ENCODE results near the gene GABBR2. TPM values are rescaled to one million over a fixed set of nuclear protein-coding genes. Genes with fewer than 3 reads are reported as not detected.

GABBR2 gene
- total and polyA plus RNA-seq, 12 donors, result 0.17 to 9.0 (median 3.7) TPM

- TF ChIP-seq CTCF (IDR thresholded peaks at IDR 0.05), result no peak
- TF ChIP-seq POLR2A (IDR thresholded peaks at IDR 0.05), result no peak
- H3K9me3 ChIP-seq (replicated peaks in 1 of 3), result no peaks in the 10 kb centered on the region
- intact Hi-C loops (cut with DNase I), result loop anchor here (5.0 kb wide), 3 partner anchors 453 to 473 kb away; no protein-coding TSS in a partner anchor
- no peaks in the 10 kb centered on the region for H3K27me3 ChIP-seq
- H3K36me3 ChIP-seq (replicated peaks in 1 of 2), result no peaks in the 10 kb centered on the region
- H3K4me3 ChIP-seq, result no peak overlapping the region
- no peak for DNase-seq
- H3K27ac ChIP-seq, result no peak overlapping the region
- H3K4me1 ChIP-seq (replicated peaks in 1 of 2), result no peaks in the 10 kb centered on the region
- WGBS, 4 donors, result 68 to 79% (median 76%) methylated on average over 2 to 5 of the region's 5 CpGs
Observed at GRCh38 chr9:98318834-98319478, 389.8 kb downstream of the GABBR2 start.

- 90 to 95% (median 93%) methylated on average over 12 to 17 of the region's 17 CpGs for WGBS, 4 donors
- Histone ChIP-seq H3K4me3 (no peak overlapping the region), H3K27ac (no peak overlapping the region), H3K4me1 (replicated peaks in 1 of 2) (no peaks in the 10 kb centered on the region), H3K36me3 (replicated peaks in 1 of 2) (no peaks in the 10 kb centered on the region), H3K27me3 (no peaks in the 10 kb centered on the region), H3K9me3 (replicated peaks in 1 of 3) (no peaks in the 10 kb centered on the region)
- DNase-seq, result no peak
- TF ChIP-seq POLR2A (IDR thresholded peaks at IDR 0.05) (no peak), CTCF (IDR thresholded peaks at IDR 0.05) (no peak)
- intact Hi-C loops (cut with DNase I), result loop anchor here (5.0 kb wide), 3 partner anchors 454 to 474 kb away; no protein-coding TSS in a partner anchor
Observed at GRCh38 chr9:98318041-98318790, 390.5 kb downstream of the GABBR2 start.

GRCh38 chr9:98317134-98317857, 391.4 kb downstream of the GABBR2 start:
- no peak for DNase-seq
- no peaks in the 10 kb centered on the region for H3K36me3 ChIP-seq (replicated peaks in 1 of 2)
- H3K27ac ChIP-seq, result no peak overlapping the region
- H3K4me3 ChIP-seq, result no peak overlapping the region
- no peaks in the 10 kb centered on the region for H3K4me1 ChIP-seq (replicated peaks in 1 of 2)
- no peaks in the 10 kb centered on the region for H3K27me3 ChIP-seq
- no peak for TF ChIP-seq POLR2A (IDR thresholded peaks at IDR 0.05)
- TF ChIP-seq CTCF (IDR thresholded peaks at IDR 0.05), result no peak
- no peaks in the 10 kb centered on the region for H3K9me3 ChIP-seq (replicated peaks in 1 of 3)
- WGBS, 4 donors, result 76 to 89% (median 77%) methylated on average over 11 to 14 of the region's 14 CpGs
- intact Hi-C loops (cut with DNase I), result loop anchor here (5.0 kb wide), 3 partner anchors 455 to 475 kb away; no protein-coding TSS in a partner anchor

Data from adrenal gland (tissue), 12 donors.